Activated CD8-positive, alpha-beta memory T cell treated with anti-CD3 and anti-CD28 coated beads for 4 hours (primary cell): ENCODE results near the gene GPRIN2.
"Not testable (repeated sequence)": the region's sequence is repeated elsewhere in the genome, so short reads cannot be mapped to it uniquely, and the experiment has no call there.

ENCODE experiments used
- DNase-seq, 2 donors: peaks; one replicate each; pipeline ENCODE4 v3.0.0-alpha.2; 2020; ENCODE audit warnings: low read depth in 2 of 2

GPRIN2 gene

GRCh38 chr10:46520941-46521340, 35.5 kb downstream of the GPRIN2 start:
- no peak for DNase-seq

DNA sequence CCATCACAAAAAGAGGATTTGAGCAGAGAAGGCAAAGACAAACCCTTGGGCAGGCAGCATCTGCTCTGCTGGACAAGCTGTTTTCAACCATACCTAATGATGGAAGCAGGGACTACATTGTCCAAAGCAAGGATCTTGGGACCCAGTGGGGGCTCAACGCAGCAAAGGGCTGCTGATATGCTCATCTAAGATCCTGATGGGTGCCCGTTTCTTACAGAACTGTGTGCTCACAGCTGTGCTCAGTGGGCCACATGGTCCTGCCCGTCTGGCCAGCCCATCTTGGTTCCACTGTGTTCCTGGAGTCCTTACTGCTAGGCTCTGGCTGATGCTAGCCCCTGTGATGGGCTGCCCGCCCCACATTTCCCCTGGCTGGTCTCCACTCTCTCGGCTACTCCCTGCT, 36.1 kb downstream of the GPRIN2 start:
- DNase-seq = no peak

GRCh38 chr10:46518028-46518725, 38.3 kb downstream of the GPRIN2 start:
- DNase-seq = no peak

DNA sequence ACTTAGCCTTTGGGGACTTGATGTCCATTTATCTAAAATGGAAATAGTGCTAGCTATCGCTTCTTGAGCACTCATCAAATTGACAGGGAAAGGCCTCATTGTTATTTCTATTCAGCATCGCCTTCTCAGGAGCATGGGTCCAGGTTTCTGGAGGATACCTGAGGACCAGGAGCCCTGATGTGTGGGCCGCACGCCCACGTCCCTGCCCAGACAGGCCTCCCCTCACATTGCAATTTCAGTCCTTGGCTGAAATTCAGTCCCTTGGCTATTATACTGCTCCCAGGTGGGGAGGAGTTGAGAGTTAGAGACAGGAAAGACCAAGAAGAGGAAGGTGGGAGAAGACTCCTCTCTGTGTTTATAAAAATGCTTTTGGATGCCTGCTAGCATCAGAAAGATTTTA, 38.9 kb downstream of the GPRIN2 start:
- DNase-seq = no peak

- no peak for DNase-seq
Observed at GRCh38 chr10:46516660-46517416, 39.6 kb downstream of the GPRIN2 start.

DNA sequence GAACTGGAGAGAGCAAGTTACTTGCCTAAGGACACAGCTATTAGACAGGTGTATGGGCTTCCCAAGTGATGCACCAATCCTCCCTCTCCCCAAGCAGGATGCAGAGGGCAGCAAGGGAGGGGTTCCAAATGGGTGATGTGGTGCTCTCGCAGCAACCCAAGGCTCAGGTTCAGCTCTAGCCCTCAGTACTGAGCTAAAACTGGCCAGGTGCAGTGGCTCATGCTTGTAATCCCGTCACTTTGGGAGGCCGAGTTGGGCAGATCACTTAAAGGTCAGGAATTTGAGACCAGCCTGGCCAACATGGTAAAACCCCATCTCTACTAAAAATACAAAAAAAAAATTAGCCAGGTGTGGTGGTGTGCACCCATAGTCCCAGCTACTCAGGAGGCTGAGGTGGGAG, 40.7 kb downstream of the GPRIN2 start:
- no peak for DNase-seq

GRCh38 chr10:46515366-46515765, 41.1 kb downstream of the GPRIN2 start:
- no peak for DNase-seq

DNA sequence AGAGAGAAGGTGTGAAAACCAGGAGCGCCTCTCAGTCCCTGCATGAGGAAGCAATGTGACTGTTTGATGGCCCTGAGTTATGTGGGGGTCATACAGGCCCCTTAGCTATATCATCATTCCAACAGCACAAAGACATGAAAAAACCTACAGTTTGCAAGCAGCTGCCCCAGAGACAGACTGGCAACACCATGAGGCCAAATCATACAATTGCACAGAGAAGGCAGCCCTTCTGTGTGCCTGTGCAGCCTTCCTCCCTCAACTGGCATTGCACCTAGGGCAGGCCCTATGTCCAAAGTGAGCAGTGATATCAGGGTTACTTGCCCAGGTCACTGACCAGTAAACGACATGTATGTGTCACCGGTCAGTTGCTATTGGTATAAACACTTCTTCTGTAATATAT, 41.6 kb downstream of the GPRIN2 start:
- DNase-seq = no peak

GRCh38 chr10:46514431-46514861, 42.0 kb downstream of the GPRIN2 start:
- no peak for DNase-seq

DNA sequence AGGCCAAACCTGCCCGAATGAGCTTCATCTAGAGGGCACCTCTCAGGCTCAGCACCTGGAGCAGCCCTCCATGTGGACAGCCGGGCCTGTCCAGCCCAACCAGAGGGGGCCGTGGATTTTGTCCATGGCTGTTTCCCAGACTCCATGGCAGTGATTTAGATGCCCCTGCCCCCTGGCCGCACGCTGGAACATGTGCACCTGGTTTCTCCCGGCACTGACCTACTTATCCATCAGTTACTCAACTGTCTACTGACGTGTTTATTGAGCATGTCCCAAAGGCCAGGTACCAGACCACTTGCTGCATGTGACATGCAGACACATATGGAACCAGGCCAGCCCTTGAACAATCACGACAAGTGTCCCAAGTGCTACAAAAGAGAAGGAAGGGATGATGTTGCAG, 43.1 kb downstream of the GPRIN2 start:
- not testable (repeated sequence) for DNase-seq

DNA sequence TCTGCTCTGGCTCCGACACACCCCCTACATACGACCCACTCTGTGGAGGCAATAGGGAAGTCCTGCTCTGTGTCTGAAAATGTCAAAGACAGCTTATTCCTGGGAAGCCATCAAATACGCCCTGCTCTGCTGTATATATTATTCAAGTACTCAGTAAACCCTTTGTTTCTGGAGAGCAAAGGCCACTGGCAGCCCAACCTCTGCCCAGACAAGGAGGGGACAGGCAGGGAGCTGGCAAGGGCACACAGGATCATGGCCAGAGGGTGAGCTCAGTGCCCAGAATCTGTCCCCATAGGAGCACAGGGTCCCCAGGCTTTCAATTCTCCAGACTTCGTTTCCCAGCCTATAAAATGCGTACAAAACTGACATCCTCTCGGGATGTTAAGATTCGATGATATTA, 43.7 kb downstream of the GPRIN2 start:
- not testable (repeated sequence) for DNase-seq

GRCh38 chr10:46512002-46512401, 44.5 kb downstream of the GPRIN2 start:
- not testable (repeated sequence) for DNase-seq
